Prostate gland (tissue), 2 donors: ENCODE measurements around the gene RIPOR2. TPM values are rescaled to one million over a fixed set of nuclear protein-coding genes. Genes with fewer than 3 reads are reported as not detected.

Source experiments
- DNase-seq: peaks from one replicate; pipeline ENCODE4 v3.0.0-alpha.2; 2019; ENCODE audit warnings: low spot score
- H3K27ac ChIP-seq, 2 donors: fragments of 200-600 bp; sonication (generic); 2 replicates each; pipeline ENCODE4 v1.5.1; 2017 to 2019
- H3K27me3 ChIP-seq: fragments of 200-600 bp; sonication (generic); replicated peaks from 2 replicates; pipeline ENCODE4 v1.5.1; 2019; ENCODE audit not compliant: insufficient read depth
- H3K36me3 ChIP-seq, 2 donors: fragments of 200-600 bp; sonication (generic); 1 replicate in 1 of 2; 2 replicates in 1 of 2; pipeline versions ENCODE4 v1.5.1 to v1.8.1; 2017 to 2019
- H3K4me1 ChIP-seq: fragments of 200-600 bp; sonication (generic); replicated peaks from 2 replicates; pipeline ENCODE4 v1.5.1; 2019
- H3K4me3 ChIP-seq, 2 donors: fragments of 200-600 bp; sonication (generic); 2 replicates each; pipeline ENCODE4 v1.5.1; 2017 to 2019
- H3K9me3 ChIP-seq: fragments of 200-600 bp; sonication (generic); 2 replicates; pipeline ENCODE4 v1.5.1; 2017
- CTCF ChIP-seq, 4 experiments: fragments of 200-600 bp in 2 of 4; fragments of 450-650 bp in 2 of 4; sonication (generic) in 2 of 4; IDR thresholded peaks; 1 replicate in 3 of 4; 2 replicates in 1 of 4; pipeline ENCODE4 v1.5.1; 2016 to 2019; ENCODE audit warnings: antibody characterized with exemption in 4 of 4, mild to moderate bottlenecking in 2 of 4, moderate library complexity in 2 of 4
- POLR2A ChIP-seq: fragments of 450-650 bp; IDR thresholded peaks from one replicate; pipeline ENCODE4 v1.6.1; 2016; ENCODE audit warnings: antibody characterized with exemption, mild to moderate bottlenecking
- POLR2AphosphoS5 ChIP-seq: sonication (generic); formaldehyde crosslinking; IDR thresholded peaks from one replicate; pipeline ENCODE4 v1.6.1; 2017; ENCODE audit warnings: antibody characterized with exemption
- WGBS: methylation state at CpG from one replicate; pipeline ENCODE4 v1.1.5; 2018; 5-methylcytosine and 5-hydroxymethylcytosine counted together
- intact Hi-C: fragments of 100-400 bp; cut with DNase I; formaldehyde crosslinking; loops from one replicate; pipeline ENCODE4 v1.14.2; 2022
- total RNA-seq, 2 donors: library from RNA; depleted of rRNA; stranded (reverse); fragments of >200 nt; gene quantifications; one replicate each; pipeline ENCODE4 v1.1.0, GENCODE V29; 2016

RIPOR2 gene
- total RNA-seq, 2 donors from 2014 or later, result 16.1 to 23.7 TPM

GRCh38 chr6:24980507-24981385 lies 45.0 kb upstream of the RIPOR2 start:
- intact Hi-C loops, result no loop called here
- 84% methylated on average over 4 of the region's 4 CpGs for WGBS
- Histone ChIP-seq H3K36me3 (no peaks in the 10 kb centered on the region), H3K27ac (no peak overlapping the region), H3K27me3 (no peaks in the 10 kb centered on the region), H3K9me3 (no peaks in the 10 kb centered on the region), H3K4me1 (no peaks in the 10 kb centered on the region), H3K4me3 (no peak overlapping the region)
- DNase-seq, result no peak
- TF ChIP-seq CTCF (IDR thresholded peaks at IDR 0.05) (no peak), POLR2A (no peak), POLR2AphosphoS5 (no peak)

GRCh38 chr6:24979176-24979575 lies 43.4 kb upstream of the RIPOR2 start:
- no peak for DNase-seq
- H3K27ac ChIP-seq, result no peak overlapping the region
- intact Hi-C loops, result no loop called here
- H3K9me3 ChIP-seq, result no peaks in the 10 kb centered on the region
- H3K4me3 ChIP-seq, result no peak overlapping the region
- H3K36me3 ChIP-seq, result no peaks in the 10 kb centered on the region
- no peaks in the 10 kb centered on the region for H3K4me1 ChIP-seq
- 91% methylated on average over 2 of the region's 2 CpGs for WGBS
- TF ChIP-seq POLR2AphosphoS5 (no peak), CTCF (IDR thresholded peaks at IDR 0.05) (no peak), POLR2A (no peak)
- no peaks in the 10 kb centered on the region for H3K27me3 ChIP-seq

- Histone ChIP-seq H3K4me3 (no peak overlapping the region), H3K27ac (no peak overlapping the region), H3K4me1 (no peaks in the 10 kb centered on the region), H3K9me3 (no peaks in the 10 kb centered on the region), H3K27me3 (no peaks in the 10 kb centered on the region), H3K36me3 (no peaks in the 10 kb centered on the region)
- intact Hi-C loops, result no loop called here
- 90% methylated on average over 7 of the region's 7 CpGs for WGBS
- DNase-seq, result no peak
- TF ChIP-seq CTCF (IDR thresholded peaks at IDR 0.05) (no peak), POLR2AphosphoS5 (no peak), POLR2A (no peak)
These were observed 38.7 kb upstream of the RIPOR2 start for GRCh38 chr6:24974182-24975171.

GRCh38 chr6:24972311-24972958 lies 36.7 kb upstream of the RIPOR2 start:
- Histone ChIP-seq H3K27me3 (no peaks in the 10 kb centered on the region), H3K27ac (no peak overlapping the region), H3K36me3 (no peaks in the 10 kb centered on the region), H3K4me3 (no peak overlapping the region), H3K9me3 (no peaks in the 10 kb centered on the region), H3K4me1 (no peaks in the 10 kb centered on the region)
- TF ChIP-seq POLR2AphosphoS5, result peak; percentile 61
- TF ChIP-seq CTCF (IDR thresholded peaks at IDR 0.05), result no peak
- 23% methylated on average over 3 of the region's 3 CpGs for WGBS
- no peak for DNase-seq
- intact Hi-C loops, result no loop called here
